ENCODE data around the gene NT5DC4. TPM values are rescaled to one million over a fixed set of nuclear protein-coding genes. Genes with fewer than 3 reads are reported as not detected.

The NT5DC4 gene
- total RNA-seq, 4 donors from 2014 or later: 0.27 TPM; not detected in 3

DNA sequence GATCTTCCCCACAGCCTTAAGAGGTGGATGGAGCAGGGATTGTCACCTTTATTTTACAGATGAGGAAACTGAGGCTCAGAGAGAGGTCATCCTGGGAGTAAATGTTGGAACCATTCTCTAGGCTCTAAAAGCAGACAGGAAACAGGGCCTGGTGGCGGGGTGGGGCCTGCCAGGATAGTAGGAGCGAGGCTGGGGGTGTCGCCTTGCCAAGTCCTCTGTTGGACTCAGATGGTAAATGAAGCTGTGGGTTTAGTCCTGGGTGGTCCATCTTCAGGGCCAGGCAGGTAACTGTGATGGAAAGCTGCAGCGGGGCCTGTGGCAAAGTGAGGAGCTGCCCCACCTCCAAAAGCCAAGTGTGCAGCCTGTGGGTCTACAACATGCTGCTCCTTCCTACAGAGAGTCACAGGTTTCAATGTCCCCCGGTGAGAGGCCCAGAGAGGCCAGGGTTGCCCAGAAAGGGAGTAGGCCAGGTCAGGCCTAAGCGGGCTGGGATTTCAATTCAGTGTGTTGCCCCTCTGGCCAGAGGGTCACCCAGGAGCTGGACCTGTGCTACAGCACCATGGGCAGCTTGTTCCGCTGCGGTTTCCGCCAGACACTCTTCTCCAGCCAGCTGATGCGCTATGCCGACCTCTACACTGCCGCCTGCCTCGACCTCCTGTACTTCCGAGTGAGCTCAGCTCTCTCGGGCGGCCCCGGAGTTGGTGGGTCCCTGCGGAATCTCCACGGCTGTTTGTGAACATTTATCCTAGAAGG, 6.6 kb downstream of the NT5DC4 start:
- no peak for ATAC-seq
- no peak overlapping the region for H3K27ac ChIP-seq
- H3K27me3 ChIP-seq: peaks cover 9% of the 10 kb centered on the region
- TF ChIP-seq, protein P1, sequence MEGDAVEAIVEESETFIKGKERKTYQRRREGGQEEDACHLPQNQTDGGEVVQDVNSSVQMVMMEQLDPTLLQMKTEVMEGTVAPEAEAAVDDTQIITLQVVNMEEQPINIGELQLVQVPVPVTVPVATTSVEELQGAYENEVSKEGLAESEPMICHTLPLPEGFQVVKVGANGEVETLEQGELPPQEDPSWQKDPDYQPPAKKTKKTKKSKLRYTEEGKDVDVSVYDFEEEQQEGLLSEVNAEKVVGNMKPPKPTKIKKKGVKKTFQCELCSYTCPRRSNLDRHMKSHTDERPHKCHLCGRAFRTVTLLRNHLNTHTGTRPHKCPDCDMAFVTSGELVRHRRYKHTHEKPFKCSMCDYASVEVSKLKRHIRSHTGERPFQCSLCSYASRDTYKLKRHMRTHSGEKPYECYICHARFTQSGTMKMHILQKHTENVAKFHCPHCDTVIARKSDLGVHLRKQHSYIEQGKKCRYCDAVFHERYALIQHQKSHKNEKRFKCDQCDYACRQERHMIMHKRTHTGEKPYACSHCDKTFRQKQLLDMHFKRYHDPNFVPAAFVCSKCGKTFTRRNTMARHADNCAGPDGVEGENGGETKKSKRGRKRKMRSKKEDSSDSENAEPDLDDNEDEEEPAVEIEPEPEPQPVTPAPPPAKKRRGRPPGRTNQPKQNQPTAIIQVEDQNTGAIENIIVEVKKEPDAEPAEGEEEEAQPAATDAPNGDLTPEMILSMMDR (IDR thresholded peaks at IDR 0.05): no peak
- TF ChIP-seq EP300 (IDR thresholded peaks at IDR 0.05) (no peak), POLR2AphosphoS5 (IDR thresholded peaks at IDR 0.05) (no peak), POLR2A (IDR thresholded peaks at IDR 0.05) (no peak)
- 79 to 89% methylated on average over 3 to 12 of the region's 19 CpGs for WGBS, 2 donors (ENCODE audit: low coverage in 1 of 2)
- no peaks in the 10 kb centered on the region for H3K36me3 ChIP-seq
- H3K4me1 ChIP-seq: peaks cover 0 to 7% (median 0%) of the 10 kb centered on the region in 3 donors
- H3K9me3 ChIP-seq: no peaks in the 10 kb centered on the region
- no peak overlapping the region for H3K4me3 ChIP-seq

DNA sequence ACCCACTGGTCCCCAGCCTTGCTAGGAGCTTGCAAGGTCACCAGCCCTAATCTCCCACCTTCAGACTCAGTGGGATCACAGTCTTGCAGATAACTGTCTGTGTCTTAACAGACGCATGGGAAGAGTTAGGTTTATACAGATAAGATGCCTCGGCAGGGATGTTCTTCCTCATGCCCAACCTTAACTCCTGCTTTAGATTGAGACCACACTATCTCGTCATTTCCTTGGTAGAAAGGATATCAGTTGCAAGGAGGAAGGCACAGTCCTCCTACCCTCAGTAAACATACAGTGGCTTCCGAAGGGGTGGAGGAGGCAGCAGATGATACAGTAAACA, 7.2 kb downstream of the NT5DC4 start:
- ATAC-seq: no peak
- H3K4me1 ChIP-seq: peaks cover 0 to 7% (median 0%) of the 10 kb centered on the region in 3 donors
- no peak for TF ChIP-seq POLR2A (IDR thresholded peaks at IDR 0.05)
- TF ChIP-seq POLR2AphosphoS5 (IDR thresholded peaks at IDR 0.05): no peak
- TF ChIP-seq, protein P1 (IDR thresholded peaks at IDR 0.05): no peak
- TF ChIP-seq EP300 (IDR thresholded peaks at IDR 0.05): no peak
- no peak overlapping the region for H3K4me3 ChIP-seq
- H3K9me3 ChIP-seq: no peaks in the 10 kb centered on the region
- no peaks in the 10 kb centered on the region for H3K36me3 ChIP-seq
- 60 to 86% methylated on average over 1 to 2 of the region's 4 CpGs for WGBS, 2 donors (ENCODE audit: low coverage in 1 of 2)
- H3K27me3 ChIP-seq: peaks cover 9% of the 10 kb centered on the region
- H3K27ac ChIP-seq: no peak overlapping the region

DNA sequence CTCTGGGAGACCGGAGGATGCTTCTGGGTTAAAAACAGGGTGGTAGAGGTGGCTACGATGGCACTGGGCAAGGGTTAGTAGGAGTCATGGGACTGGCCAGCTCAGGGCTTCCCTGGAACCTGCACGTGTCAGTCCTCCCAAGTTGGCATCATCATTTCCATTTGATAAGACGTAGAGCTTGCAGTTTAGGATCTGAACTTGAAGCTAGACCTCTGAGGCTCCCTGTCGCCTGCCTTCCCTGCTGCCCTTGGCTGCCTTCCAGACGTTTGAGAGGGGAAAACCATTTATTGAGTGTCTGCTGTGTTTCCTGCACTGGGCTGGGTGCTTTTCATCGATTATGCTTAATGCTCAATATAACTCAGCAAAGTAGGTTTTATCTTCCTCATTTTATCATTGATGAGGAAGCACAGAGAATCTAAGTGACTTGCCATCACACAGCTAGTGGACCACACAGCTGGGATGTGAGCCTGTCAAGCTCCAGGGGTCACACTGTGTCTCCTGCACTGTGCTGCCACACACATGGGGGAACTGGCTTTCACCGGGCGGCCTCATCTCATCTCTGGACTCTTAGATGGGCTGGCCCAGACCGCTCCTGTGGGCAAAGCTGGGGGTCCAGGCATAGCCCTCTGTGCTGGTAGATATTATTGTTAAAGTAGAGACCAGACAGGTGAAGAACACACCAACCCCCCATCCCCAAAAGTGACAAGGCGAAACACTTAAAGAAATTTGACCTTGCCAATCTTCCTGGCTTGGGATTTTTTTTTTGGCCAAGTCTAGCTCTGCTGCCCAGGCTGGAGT, 7.8 kb downstream of the NT5DC4 start:
- peaks cover 9% of the 10 kb centered on the region for H3K27me3 ChIP-seq
- no peak overlapping the region for H3K4me3 ChIP-seq
- 32 to 46% methylated on average over 3 to 5 of the region's 11 CpGs for WGBS, 2 donors (ENCODE audit: low coverage in 1 of 2)
- no peak for ATAC-seq
- no peaks in the 10 kb centered on the region for H3K36me3 ChIP-seq
- no peaks in the 10 kb centered on the region for H3K9me3 ChIP-seq
- H3K4me1 ChIP-seq: peaks cover 0 to 11% (median 0%) of the 10 kb centered on the region in 3 donors
- TF ChIP-seq EP300 (IDR thresholded peaks at IDR 0.05) (no peak), POLR2AphosphoS5 (IDR thresholded peaks at IDR 0.05) (no peak), POLR2A (IDR thresholded peaks at IDR 0.05) (no peak)
- TF ChIP-seq, protein P1 (IDR thresholded peaks at IDR 0.05): no peak
- no peak overlapping the region for H3K27ac ChIP-seq

DNA sequence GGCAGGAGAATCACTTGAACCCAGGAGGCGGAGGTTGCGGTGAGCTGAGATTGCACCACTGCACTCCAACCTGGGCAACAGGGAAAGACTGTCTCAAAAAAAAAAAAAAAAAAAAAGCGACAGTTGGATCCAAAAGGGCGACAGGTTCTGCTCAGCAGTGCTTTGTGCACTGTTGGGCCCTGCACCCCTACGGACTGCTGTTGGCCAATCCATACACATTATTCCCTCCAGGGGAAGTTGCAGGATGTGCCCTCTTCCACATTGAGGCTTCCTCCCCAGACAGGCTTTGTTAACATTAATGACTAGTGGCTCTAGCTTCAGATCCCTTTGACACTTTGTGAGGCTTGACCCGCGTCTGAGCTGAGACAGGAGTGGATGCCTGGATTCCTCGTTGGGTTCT, 9.4 kb downstream of the NT5DC4 start:
- no peak overlapping the region for H3K27ac ChIP-seq
- no peaks in the 10 kb centered on the region for H3K9me3 ChIP-seq
- peaks cover 9% of the 10 kb centered on the region for H3K27me3 ChIP-seq
- ATAC-seq: no peak
- TF ChIP-seq EP300 (IDR thresholded peaks at IDR 0.05): no peak
- TF ChIP-seq, protein P1 (IDR thresholded peaks at IDR 0.05): no peak
- no peak for TF ChIP-seq POLR2A (IDR thresholded peaks at IDR 0.05)
- TF ChIP-seq POLR2AphosphoS5 (IDR thresholded peaks at IDR 0.05): no peak
- H3K4me1 ChIP-seq: peaks cover 0 to 14% (median 0%) of the 10 kb centered on the region in 3 donors
- 75 to 90% methylated on average over 6 to 8 of the region's 8 CpGs for WGBS, 2 donors (ENCODE audit: low coverage in 1 of 2)
- no peaks in the 10 kb centered on the region for H3K36me3 ChIP-seq
- no peak overlapping the region for H3K4me3 ChIP-seq

All from gastroesophageal sphincter (tissue), 4 donors.